Loucy (cell line): Measurements from ENCODE around the gene TIGD3.
A peak's percentile ranks its signal among the peaks of the same experiment; 100 is the strongest.

Source experiments
- H2AFZ ChIP-seq: fragments of 200-600 bp; sonication (generic); 2 replicates; pipeline ENCODE4 v1.6.0; 2016; ENCODE audit warnings: antibody characterized with exemption, mild to moderate bottlenecking, low read length, moderate library complexity
- H3F3A ChIP-seq: fragments of 200-600 bp; 2 replicates; pipeline ENCODE4 v1.6.0; 2016; ENCODE audit warnings: antibody characterized with exemption, low read depth, mild to moderate bottlenecking
- H3K27me3 ChIP-seq: fragments of 200-600 bp; sonication (generic); 2 replicates; pipeline ENCODE4 v1.6.1; 2014; ENCODE audit warnings: low read length, mild to moderate bottlenecking; ENCODE audit not compliant: insufficient read depth, poor library complexity, severe bottlenecking
- H3K36me3 ChIP-seq: fragments of 200-600 bp; sonication (generic); 2 replicates; pipeline ENCODE4 v1.6.1; 2016; ENCODE audit warnings: low read length; ENCODE audit not compliant: insufficient read depth
- H3K4me1 ChIP-seq: fragments of 200-600 bp; sonication (generic); 2 replicates; pipeline ENCODE4 v1.5.1; 2014; ENCODE audit warnings: low read length, mild to moderate bottlenecking; ENCODE audit not compliant: insufficient read depth, poor library complexity, severe bottlenecking
- H3K4me2 ChIP-seq: fragments of 200-600 bp; sonication (generic); 2 replicates; pipeline ENCODE4 v1.6.0; 2014; ENCODE audit warnings: antibody characterized with exemption, low read length, low read depth, mild to moderate bottlenecking; ENCODE audit not compliant: poor library complexity, severe bottlenecking
- H3K4me3 ChIP-seq: fragments of 200-600 bp; sonication (generic); 2 replicates; pipeline ENCODE4 v1.5.1; 2014; ENCODE audit warnings: low read length, mild to moderate bottlenecking, mixed read lengths; ENCODE audit not compliant: poor library complexity, severe bottlenecking
- H3K79me2 ChIP-seq: fragments of 200-600 bp; sonication (generic); 2 replicates; pipeline ENCODE4 v1.6.1; 2014; ENCODE audit warnings: low read length; ENCODE audit not compliant: insufficient read depth
- H3K9ac ChIP-seq: fragments of 200-600 bp; sonication (generic); 2 replicates; pipeline ENCODE4 v1.6.0; 2014; ENCODE audit warnings: mild to moderate bottlenecking, low read depth, low read length, moderate library complexity; ENCODE audit not compliant: poor library complexity, severe bottlenecking
- H3K9me2 ChIP-seq: fragments of 200-600 bp; sonication (generic); replicated peaks from 2 replicates; pipeline ENCODE4 v1.6.1; 2016; ENCODE audit warnings: low read depth, low read length, mixed read lengths
- H3K9me3 ChIP-seq: fragments of 200-600 bp; sonication (generic); 2 replicates; pipeline ENCODE4 v1.6.1; 2014; ENCODE audit warnings: mild to moderate bottlenecking, antibody characterized with exemption, low read length, low read depth; ENCODE audit not compliant: insufficient read depth
- H4K20me1 ChIP-seq: fragments of 200-600 bp; sonication (generic); 2 replicates; pipeline ENCODE4 v1.6.0; 2014; ENCODE audit warnings: antibody characterized with exemption, low read length, mild to moderate bottlenecking; ENCODE audit not compliant: insufficient read depth, poor library complexity, severe bottlenecking
- EZH2phosphoT487 ChIP-seq: fragments of 200-600 bp; IDR thresholded peaks from 2 replicates; pipeline ENCODE4 v1.6.1; 2018; ENCODE audit warnings: antibody characterized with exemption, mild to moderate bottlenecking, moderate library complexity, borderline replicate concordance
- TF ChIP-seq, protein P1 (sequence below): fragments of 200-600 bp; sonication (generic); conservative IDR thresholded peaks from 2 replicates; pipeline ENCODE4 v1.5.1; 2014; ENCODE audit warnings: mild to moderate bottlenecking, antibody characterized with exemption, low read length

The TIGD3 gene

DNA sequence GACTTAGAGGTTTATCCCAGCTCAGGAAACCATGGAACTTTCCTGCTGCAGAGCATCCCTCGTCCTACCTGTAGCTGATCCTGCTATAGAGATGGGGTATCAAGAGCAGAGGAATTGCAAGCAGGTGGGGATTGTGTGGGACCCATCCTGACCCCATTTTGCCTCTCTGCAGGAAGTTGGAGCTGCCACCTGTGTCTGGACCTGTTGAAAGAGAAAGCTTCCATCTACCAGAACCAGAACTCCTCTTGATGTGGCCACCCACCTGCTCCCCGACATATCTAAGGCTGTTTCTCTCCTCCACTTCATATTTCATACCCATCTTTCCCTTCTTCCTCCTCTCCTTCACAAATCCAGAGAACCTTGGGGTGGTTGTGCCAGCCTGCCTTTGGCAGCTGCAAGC is 3.0 kb upstream of the TIGD3 start:
- H3K79me2 ChIP-seq = no peaks in the 10 kb centered on the region
- no peak overlapping the region for H3K4me3 ChIP-seq
- no peak overlapping the region for H3K9ac ChIP-seq
- H3F3A ChIP-seq = no peaks in the 10 kb centered on the region; the same call in 1 of the 2 replicates
- no peaks in the 10 kb centered on the region for H3K27me3 ChIP-seq
- no peak overlapping the region for H3K4me2 ChIP-seq
- no peak overlapping the region for H2AFZ ChIP-seq
- H3K4me1 ChIP-seq = peaks cover 3% of the 10 kb centered on the region
- no peaks in the 10 kb centered on the region for H3K9me3 ChIP-seq
- TF ChIP-seq, protein P1, sequence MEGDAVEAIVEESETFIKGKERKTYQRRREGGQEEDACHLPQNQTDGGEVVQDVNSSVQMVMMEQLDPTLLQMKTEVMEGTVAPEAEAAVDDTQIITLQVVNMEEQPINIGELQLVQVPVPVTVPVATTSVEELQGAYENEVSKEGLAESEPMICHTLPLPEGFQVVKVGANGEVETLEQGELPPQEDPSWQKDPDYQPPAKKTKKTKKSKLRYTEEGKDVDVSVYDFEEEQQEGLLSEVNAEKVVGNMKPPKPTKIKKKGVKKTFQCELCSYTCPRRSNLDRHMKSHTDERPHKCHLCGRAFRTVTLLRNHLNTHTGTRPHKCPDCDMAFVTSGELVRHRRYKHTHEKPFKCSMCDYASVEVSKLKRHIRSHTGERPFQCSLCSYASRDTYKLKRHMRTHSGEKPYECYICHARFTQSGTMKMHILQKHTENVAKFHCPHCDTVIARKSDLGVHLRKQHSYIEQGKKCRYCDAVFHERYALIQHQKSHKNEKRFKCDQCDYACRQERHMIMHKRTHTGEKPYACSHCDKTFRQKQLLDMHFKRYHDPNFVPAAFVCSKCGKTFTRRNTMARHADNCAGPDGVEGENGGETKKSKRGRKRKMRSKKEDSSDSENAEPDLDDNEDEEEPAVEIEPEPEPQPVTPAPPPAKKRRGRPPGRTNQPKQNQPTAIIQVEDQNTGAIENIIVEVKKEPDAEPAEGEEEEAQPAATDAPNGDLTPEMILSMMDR = no peak
- TF ChIP-seq EZH2phosphoT487 = no peak
- H3K36me3 ChIP-seq = peaks cover 42% of the 10 kb centered on the region; the same call in 1 of the 2 replicates
- H4K20me1 ChIP-seq = no peaks in the 10 kb centered on the region
- no peaks in the 10 kb centered on the region for H3K9me2 ChIP-seq

DNA sequence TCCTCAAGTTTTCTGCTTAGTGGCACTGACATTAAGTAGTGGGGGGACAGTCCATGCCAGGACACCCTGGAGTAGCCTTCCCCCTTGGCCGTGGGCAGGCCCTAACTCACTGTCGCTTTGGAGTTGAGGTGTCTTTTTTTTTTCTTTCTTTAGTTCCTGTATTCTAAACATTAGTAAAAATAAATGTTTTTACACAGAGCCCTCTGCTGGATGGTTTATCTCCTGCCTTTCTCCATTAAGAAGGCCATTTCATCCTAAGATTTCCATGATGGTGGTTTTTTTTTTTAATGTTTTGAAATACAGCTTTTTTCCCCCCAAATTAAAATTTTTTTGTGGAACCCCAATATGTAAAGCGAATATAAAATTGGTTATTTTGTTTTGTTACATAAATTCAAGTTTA is 1.8 kb upstream of the TIGD3 start:
- Histone ChIP-seq H4K20me1 (no peaks in the 10 kb centered on the region), H3K4me2 (no peak overlapping the region), H3K79me2 (no peaks in the 10 kb centered on the region), H2AFZ (no peak overlapping the region), H3K36me3 (peaks cover 39% of the 10 kb centered on the region; the same call in 1 of the 2 replicates), H3K27me3 (no peaks in the 10 kb centered on the region), H3K9me2 (no peaks in the 10 kb centered on the region), H3K4me3 (no peak overlapping the region), H3K4me1 (peaks cover 3% of the 10 kb centered on the region), H3K9ac (no peak overlapping the region), H3K9me3 (no peaks in the 10 kb centered on the region), H3F3A (no peaks in the 10 kb centered on the region; the same call in 1 of the 2 replicates)
- TF ChIP-seq, protein P1 = peak; percentile 55
- TF ChIP-seq EZH2phosphoT487 = no peak

DNA sequence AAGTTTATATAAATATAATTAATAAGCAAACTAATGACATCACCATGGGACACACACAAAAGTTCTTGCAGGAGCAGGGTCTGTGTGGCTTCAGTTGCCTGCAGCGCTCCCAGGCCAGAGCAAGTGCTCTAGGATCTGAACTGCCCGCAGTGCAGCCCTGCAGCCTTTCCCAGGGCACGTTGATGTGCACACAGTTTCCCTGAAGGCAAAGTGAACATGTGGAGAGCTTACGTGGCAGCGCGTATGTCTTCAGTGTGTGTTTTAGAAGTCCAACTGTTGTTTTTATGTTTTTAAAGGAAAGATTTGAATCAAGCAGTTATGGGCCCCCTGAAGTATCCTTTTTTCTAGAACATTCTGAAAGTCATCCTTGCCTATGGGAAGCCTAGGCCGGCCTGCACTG is 1.2 kb upstream of the TIGD3 start:
- H3K36me3 ChIP-seq = peaks cover 33% of the 10 kb centered on the region; the same call in 1 of the 2 replicates
- no peak overlapping the region for H3K9ac ChIP-seq
- H4K20me1 ChIP-seq = no peaks in the 10 kb centered on the region
- no peaks in the 10 kb centered on the region; the same call in 1 of the 2 replicates for H3F3A ChIP-seq
- H3K4me2 ChIP-seq = no peak overlapping the region
- no peaks in the 10 kb centered on the region for H3K79me2 ChIP-seq
- H3K4me1 ChIP-seq = peaks cover 3% of the 10 kb centered on the region
- no peaks in the 10 kb centered on the region for H3K27me3 ChIP-seq
- H2AFZ ChIP-seq = no peak overlapping the region
- no peak for TF ChIP-seq EZH2phosphoT487
- TF ChIP-seq, protein P1 = no peak
- no peaks in the 10 kb centered on the region for H3K9me3 ChIP-seq
- H3K9me2 ChIP-seq = no peaks in the 10 kb centered on the region
- no peak overlapping the region for H3K4me3 ChIP-seq
